Measurements from ENCODE around the gene EPHA3.
A peak's percentile ranks its signal among the peaks of the same experiment; 100 is the strongest.

EPHA3 gene

DNA sequence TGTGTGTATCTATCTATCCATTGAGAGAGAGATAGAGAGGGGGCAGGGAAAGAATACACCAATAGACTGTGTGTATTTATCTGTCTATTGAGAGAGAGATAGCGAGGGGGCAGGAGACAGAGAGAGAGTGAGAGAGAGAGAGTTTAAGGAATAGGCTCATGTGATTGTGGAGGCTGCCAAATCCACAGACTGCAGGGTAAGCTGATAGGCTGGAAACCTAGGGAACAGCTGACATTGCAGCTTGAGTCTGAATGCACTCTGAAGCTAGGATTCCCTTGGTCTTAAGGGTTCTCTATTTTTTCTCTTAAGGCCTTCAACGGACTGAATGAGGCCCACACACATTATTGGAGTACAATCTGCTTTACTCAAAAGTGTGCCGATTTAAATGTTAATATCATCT, 255.8 kb downstream of the EPHA3 start:
- DNase-seq (ENCODE audit: low spot score), result no peak

- DNase-seq (ENCODE audit: low spot score), result no peak
Measured at GRCh38 chr3:89364314-89364713, 256.9 kb downstream of the EPHA3 start.

GRCh38 chr3:89367166-89367565, 259.7 kb downstream of the EPHA3 start:
- DNase-seq (ENCODE audit: low spot score), result no peak

DNA sequence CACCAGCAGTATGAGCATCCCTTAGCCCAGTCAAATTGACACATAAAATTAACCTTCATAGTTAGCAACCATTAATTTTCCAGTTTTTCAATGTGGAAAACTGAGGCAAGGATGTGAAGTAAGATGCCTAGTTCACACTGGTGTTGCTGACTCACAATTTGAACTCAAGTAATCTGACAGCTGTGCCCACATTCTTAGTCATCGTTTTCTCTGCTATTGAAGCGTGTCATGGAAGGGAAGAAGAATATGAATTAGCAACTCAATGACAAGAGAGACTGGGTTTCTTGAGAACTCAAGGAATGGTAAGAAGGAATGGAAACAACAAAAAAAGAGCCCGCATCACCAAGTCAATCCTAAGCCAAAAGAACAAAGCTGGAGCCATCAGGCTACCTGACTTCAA, 261.4 kb downstream of the EPHA3 start:
- no peak for DNase-seq (ENCODE audit: low spot score)

DNA sequence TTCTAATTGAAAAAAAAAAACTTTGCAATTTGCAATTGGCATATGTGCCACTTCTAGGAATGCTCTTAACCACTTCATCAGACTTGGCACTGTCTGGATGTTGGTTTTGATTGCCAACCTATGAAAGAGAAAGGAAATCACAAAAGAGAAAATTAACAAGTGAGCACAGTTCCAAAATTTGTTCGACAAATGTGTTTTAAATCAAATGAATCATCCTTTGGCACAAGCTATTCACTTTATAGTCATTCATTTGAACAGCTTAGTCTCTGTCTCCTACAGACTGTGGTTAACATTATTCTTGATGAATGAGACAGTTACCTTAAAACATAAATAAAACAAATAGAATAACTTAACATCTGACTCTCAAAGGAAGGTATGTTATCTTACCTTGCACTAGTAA, 265.0 kb downstream of the EPHA3 start:
- DNase-seq (ENCODE audit: low spot score), result peak; percentile 43

GRCh38 chr3:89373434-89373833, 266.0 kb downstream of the EPHA3 start:
- DNase-seq (ENCODE audit: low spot score), result no peak

GRCh38 chr3:89375451-89375850, 268.0 kb downstream of the EPHA3 start:
- no peak for DNase-seq (ENCODE audit: low spot score)

DNA sequence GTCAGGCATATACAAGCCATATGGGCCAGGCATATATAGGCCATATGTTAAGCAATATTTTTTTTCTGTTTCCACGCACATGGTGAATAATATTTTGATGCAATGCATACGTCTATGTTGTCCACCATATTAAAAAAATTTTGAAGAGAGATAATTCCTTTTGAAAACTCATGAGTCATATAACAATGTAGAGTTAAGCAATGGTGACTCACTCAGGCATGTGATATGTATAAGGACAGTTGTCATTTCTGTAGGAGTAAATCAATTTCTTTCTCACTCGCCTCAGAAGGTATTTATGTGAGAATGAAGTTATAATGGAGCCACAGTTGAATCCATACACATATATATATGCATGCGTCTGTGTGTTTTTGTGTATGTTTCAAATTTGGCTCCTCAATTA, 272.6 kb downstream of the EPHA3 start:
- no peak for DNase-seq (ENCODE audit: low spot score)

GRCh38 chr3:89392991-89393390, 285.6 kb downstream of the EPHA3 start:
- DNase-seq (ENCODE audit: low spot score), result peak; percentile 3

DNA sequence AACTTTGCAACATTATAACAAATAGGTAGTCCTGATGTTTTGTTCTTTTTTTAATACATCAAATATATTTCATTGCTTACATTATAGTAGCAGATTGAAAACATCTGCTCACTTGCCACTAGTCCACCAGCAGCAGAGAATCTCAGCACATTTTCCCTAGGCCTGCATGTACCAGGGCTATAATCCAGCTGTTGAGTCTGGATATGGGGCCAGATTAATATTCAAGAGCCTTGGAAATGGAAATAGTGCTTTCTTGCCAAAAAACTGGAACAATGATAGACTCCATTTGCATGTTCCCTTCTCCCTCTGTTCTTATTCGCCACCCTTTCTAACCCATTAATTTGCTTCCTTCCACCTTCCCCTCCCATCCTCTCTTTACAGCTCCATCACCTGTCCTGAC, 288.0 kb downstream of the EPHA3 start:
- no peak for DNase-seq (ENCODE audit: low spot score)

DNA sequence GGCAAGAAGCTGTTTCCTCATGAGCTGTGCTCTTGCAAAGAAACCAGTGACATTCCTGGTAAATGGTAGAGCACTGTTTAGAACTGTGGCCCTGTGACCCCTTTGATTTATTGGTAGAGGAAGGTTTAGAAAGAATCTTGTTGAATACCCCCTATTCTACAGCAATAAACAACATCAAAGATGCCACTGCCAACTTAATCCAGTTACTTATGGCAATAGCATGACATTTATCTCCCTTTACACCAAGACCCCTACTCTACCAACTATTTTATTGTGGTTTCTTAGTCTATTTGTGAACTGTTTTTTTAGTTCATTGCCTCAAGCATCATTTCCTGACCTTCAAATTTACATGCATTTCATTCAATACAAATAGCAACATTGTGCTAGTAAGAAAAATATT, 288.6 kb downstream of the EPHA3 start:
- no peak for DNase-seq (ENCODE audit: low spot score)

- DNase-seq (ENCODE audit: low spot score), result no peak
Measured at GRCh38 chr3:89402051-89402450, 294.6 kb downstream of the EPHA3 start.

DNA sequence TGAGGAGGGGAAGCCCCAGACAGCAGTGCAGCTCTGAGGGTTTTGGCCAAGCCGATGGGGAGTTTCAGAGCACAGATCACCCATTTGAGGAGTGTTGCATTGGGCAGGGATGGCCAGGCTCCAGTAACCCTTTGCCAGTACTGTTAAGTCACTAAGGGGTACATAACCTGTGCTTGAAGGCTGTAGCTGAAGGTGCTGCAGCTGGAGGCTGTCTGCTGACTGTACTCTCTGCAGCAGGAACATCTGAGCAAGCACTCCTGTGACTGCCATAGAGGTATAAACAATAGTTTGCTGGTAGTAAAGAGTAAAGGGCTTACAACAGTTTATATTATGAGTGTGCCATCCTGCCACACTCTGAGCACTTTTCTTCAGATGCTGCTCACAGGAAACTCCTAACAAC, 297.8 kb downstream of the EPHA3 start:
- DNase-seq (ENCODE audit: low spot score), result no peak

DNA sequence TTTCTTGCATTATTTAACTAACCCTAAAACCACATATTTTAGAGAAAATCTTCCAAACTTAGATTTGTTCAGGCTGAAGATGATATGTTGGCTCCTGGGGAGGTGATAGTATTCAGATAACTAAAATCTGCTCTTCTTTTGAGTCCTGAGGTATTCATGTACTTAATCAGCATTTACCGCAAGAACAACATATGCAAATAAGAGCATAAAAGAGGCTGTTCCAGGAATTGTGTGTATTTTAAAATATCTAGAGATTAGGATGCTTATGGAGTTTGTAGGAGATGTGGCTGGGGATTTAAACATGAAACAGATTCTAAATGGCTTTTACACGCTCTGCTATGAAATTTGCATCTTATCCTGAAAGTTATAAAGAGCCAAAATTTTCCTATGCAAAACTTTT, 298.2 kb downstream of the EPHA3 start:
- DNase-seq (ENCODE audit: low spot score), result no peak

DNA sequence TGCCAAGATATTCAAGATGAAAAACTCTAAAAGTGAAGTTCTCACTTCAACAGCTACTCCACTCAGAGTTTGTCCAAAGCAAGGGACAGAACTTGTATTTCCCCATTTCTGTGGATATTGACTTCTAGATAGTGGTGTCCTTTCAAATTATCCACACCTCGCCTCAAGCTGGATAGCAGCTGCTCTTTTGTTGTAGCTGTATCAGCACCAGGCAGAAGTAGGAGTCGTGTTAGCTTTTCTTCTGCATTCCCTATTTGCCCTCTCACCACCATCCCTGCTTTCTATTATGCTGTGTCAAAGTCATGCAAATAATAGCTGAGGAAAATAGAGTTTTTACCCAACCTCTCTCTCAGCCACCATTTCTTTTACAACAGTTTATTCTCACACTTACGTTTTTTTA, 303.8 kb downstream of the EPHA3 start:
- no peak for DNase-seq (ENCODE audit: low spot score)

DNA sequence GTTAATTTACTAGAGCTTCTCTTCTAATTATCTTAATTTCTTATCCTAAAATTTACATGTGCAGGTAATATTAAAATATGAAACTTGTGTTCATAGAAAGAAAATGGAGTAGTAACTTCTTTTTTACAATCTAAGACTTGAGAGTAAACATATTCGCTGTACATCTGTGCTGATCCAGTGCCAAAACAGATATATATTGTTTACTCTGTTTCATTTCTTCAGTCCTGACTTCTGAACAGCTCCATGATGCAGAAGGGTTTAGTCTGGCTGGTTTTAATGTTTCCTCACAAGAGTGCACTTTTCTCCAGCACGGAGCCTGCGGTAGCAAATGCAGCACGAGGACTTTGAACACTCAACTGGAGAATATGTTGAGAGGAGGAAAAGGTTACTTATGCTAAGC, 306.8 kb downstream of the EPHA3 start:
- no peak for DNase-seq (ENCODE audit: low spot score)

DNA sequence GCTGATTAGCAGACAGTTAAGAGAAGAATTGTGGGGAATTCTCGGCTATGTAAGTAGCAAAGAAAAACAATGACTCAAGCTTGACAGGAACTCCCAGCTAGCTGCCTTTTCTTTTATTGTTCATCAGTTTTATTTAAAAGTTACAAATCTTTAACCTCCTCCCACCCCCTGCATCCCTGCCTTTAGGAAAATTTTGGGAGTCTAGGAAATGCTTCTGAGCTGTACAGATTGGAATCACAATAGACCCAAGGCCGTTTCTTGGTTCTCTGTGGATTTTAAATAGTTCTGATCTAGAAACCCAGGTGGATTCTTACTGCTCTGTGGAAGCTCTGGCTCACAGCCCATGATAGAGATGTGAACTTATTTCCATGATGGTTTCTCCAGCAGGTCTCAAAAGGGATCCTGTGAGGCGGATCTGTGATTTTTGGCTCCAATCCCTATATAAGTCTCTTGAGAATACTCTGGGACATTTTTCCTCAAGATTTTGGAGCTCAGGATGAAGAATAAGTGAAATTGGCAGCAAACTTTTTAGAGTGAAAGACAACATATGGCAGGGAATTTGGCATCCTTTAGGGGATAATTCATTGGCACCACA, 312.3 kb downstream of the EPHA3 start:
- no peak for DNase-seq (ENCODE audit: low spot score)

DNA sequence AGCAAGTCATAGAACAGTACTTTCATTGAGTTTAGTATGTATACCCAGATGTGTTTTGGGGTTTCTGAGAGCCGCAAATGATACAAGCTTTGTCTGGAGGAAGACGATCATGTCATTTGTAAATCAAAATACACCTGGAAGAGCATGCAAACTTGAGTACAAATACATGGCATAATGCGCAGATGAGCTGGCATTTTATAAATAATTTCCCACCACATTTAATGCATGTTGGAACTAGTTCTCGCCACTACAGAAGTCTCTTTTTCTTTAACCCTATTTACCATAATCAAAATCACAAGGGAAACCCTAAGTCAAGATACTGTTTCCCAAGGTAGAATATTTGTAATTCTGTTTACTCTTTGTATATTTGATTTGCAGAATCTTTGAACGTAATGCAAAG, 318.6 kb downstream of the EPHA3 start:
- DNase-seq (ENCODE audit: low spot score), result no peak

GRCh38 chr3:89434621-89435380, 327.4 kb downstream of the EPHA3 start:
- DNase-seq (ENCODE audit: low spot score), result peak; percentile 15

- DNase-seq (ENCODE audit: low spot score), result no peak
Measured at GRCh38 chr3:89436846-89437245, 329.4 kb downstream of the EPHA3 start.

- no peak for DNase-seq (ENCODE audit: low spot score)
Measured at GRCh38 chr3:89440386-89440785, 333.0 kb downstream of the EPHA3 start.

DNA sequence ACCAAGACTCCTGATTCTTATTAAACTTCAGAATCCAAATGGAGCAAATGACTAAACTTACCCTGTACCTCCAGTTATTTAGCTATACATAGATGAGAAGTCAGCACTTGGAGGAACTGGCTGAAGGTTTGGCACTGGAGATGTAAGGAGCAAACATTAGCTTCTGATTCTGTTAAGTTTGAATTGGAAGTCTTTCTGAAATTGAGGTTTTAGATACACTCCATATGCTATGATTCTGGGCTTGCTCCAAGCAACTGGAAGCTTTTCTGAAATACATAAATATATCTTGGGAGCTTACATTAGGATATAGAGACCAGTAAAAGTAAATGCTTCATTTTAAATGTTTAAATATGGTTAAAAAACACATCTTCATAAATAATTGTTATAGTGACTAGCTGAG, 333.7 kb downstream of the EPHA3 start:
- DNase-seq (ENCODE audit: low spot score), result no peak

DNA sequence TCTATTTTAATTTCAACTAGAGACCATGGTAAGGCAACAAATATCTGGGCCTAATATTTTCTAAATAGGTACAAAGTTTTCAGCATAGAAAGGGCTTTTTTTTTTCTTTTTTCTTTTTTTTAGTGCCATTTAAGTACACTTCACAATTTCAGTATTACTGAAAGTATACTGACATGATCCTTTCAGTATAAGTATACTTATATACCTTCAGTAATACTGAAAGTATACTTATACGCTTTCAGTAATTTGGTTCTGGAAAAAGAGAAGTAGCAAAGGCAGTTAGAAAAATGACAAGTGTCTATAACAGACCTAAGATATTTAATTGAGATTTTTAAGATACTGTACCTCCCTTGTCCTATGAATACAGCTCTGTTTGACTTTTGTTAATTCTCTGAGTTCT, 339.2 kb downstream of the EPHA3 start:
- DNase-seq (ENCODE audit: low spot score), result no peak

- no peak for DNase-seq (ENCODE audit: low spot score)
Measured at GRCh38 chr3:89447243-89447642, 339.8 kb downstream of the EPHA3 start.

Data from Ammon's horn (tissue), 1 donor.